ENCODE data around the gene PRDM7. TPM values are rescaled to one million over a fixed set of nuclear protein-coding genes. Genes with fewer than 3 reads are reported as not detected.
"Not testable (repeated sequence)": the region's sequence is repeated elsewhere in the genome, so short reads cannot be mapped to it uniquely, and the experiment has no call there.

PRDM7 gene
- total RNA-seq, 1 experiment from 2014 or later, result not detected

GRCh38 chr16:90018652-90019542 is 58.2 kb downstream of the PRDM7 start, which contains the start of gene DBNDD1:
TSS of gene DBNDD1 (minus strand) at chr16:90019456. CDS start at chr16:90019341, 115 bp downstream.
- Histone ChIP-seq H3K36me3 (0 out of 2 replicates have a peak, but pooled peaks cover 2% of the 10 kb centered on the region), H3K9me3 (replicated peaks) (no peaks in the 10 kb centered on the region), H3K4me1 (peaks cover 17% of the 10 kb centered on the region), H3K27me3 (no peaks in the 10 kb centered on the region), H3K27ac (peak within 1 kb of the TSS; percentile 82; the same call in 1 of the 2 replicates), H3K4me3 (peak within 1 kb of the TSS; percentile 78)
- DNase-seq, result peak; percentile 43 to 72

- DNase-seq, result no peak
- Histone ChIP-seq H3K4me3 (peak overlapping the region; percentile 78), H3K4me1 (peaks cover 17% of the 10 kb centered on the region), H3K27me3 (no peaks in the 10 kb centered on the region), H3K27ac (no peak overlapping the region), H3K9me3 (replicated peaks) (no peaks in the 10 kb centered on the region), H3K36me3 (0 out of 2 replicates have a peak, but pooled peaks cover 2% of the 10 kb centered on the region)
Observed at GRCh38 chr16:90018297-90018651, 58.9 kb downstream of the PRDM7 start.

GRCh38 chr16:90016339-90016950 is 60.7 kb downstream of the PRDM7 start:
- Histone ChIP-seq H3K27ac (no peak overlapping the region), H3K4me3 (no peak overlapping the region), H3K36me3 (0 out of 2 replicates have a peak, but pooled peaks cover 2% of the 10 kb centered on the region), H3K4me1 (peaks cover 10% of the 10 kb centered on the region), H3K9me3 (replicated peaks) (no peaks in the 10 kb centered on the region), H3K27me3 (no peaks in the 10 kb centered on the region)
- no peak for DNase-seq

GRCh38 chr16:90015586-90016338 is 61.4 kb downstream of the PRDM7 start:
- DNase-seq, result no peak

GRCh38 chr16:90012991-90013745 is 64.0 kb downstream of the PRDM7 start:
- no peak for DNase-seq
- Histone ChIP-seq H3K9me3 (replicated peaks) (no peaks in the 10 kb centered on the region), H3K4me1 (no peaks in the 10 kb centered on the region), H3K4me3 (no peak overlapping the region), H3K27me3 (no peaks in the 10 kb centered on the region), H3K36me3 (0 out of 2 replicates have a peak, but pooled peaks cover 2% of the 10 kb centered on the region), H3K27ac (no peak overlapping the region)

More at GRCh38 chr16:90015586-90016338, 61.4 kb downstream of the PRDM7 start:
- no peak overlapping the region for H3K4me3 ChIP-seq
- 0 out of 2 replicates have a peak, but pooled peaks cover 2% of the 10 kb centered on the region for H3K36me3 ChIP-seq
- H3K27ac ChIP-seq, result no peak overlapping the region
- H3K4me1 ChIP-seq, result peaks cover 3% of the 10 kb centered on the region
- H3K27me3 ChIP-seq, result no peaks in the 10 kb centered on the region
- no peaks in the 10 kb centered on the region for H3K9me3 ChIP-seq (replicated peaks)

GRCh38 chr16:90011908-90012501 is 65.1 kb downstream of the PRDM7 start:
- no peaks in the 10 kb centered on the region for H3K4me1 ChIP-seq
- H3K27ac ChIP-seq, result no peak overlapping the region
- H3K4me3 ChIP-seq, result no peak overlapping the region
- H3K36me3 ChIP-seq, result 0 out of 2 replicates have a peak, but pooled peaks cover 2% of the 10 kb centered on the region
- no peaks in the 10 kb centered on the region for H3K9me3 ChIP-seq (replicated peaks)
- no peaks in the 10 kb centered on the region for H3K27me3 ChIP-seq
- DNase-seq, result no peak

- H3K9me3 ChIP-seq (replicated peaks), result no peaks in the 10 kb centered on the region
- DNase-seq, result no peak
- H3K27ac ChIP-seq, result no peak overlapping the region
- H3K36me3 ChIP-seq, result 0 out of 2 replicates have a peak, but pooled peaks cover 2% of the 10 kb centered on the region
- no peak overlapping the region for H3K4me3 ChIP-seq
- no peaks in the 10 kb centered on the region for H3K4me1 ChIP-seq
- H3K27me3 ChIP-seq, result no peaks in the 10 kb centered on the region
Observed at GRCh38 chr16:90011508-90011819, 65.7 kb downstream of the PRDM7 start.

- DNase-seq, result no peak
- Histone ChIP-seq H3K4me3 (no peak overlapping the region), H3K27me3 (no peaks in the 10 kb centered on the region), H3K4me1 (no peaks in the 10 kb centered on the region), H3K27ac (no peak overlapping the region), H3K9me3 (replicated peaks) (no peaks in the 10 kb centered on the region), H3K36me3 (0 out of 2 replicates have a peak, but pooled peaks cover 2% of the 10 kb centered on the region)
Observed at GRCh38 chr16:90010676-90011507, 66.2 kb downstream of the PRDM7 start.

- Histone ChIP-seq H3K4me1 (no peaks in the 10 kb centered on the region), H3K27ac (no peak overlapping the region), H3K9me3 (replicated peaks) (no peaks in the 10 kb centered on the region), H3K4me3 (no peak overlapping the region), H3K36me3 (no peaks in the 10 kb centered on the region), H3K27me3 (no peaks in the 10 kb centered on the region)
- DNase-seq, result no peak
Observed at GRCh38 chr16:90009172-90009899, 67.8 kb downstream of the PRDM7 start.

- Histone ChIP-seq H3K4me1 (no peaks in the 10 kb centered on the region), H3K27ac (no peak overlapping the region), H3K27me3 (no peaks in the 10 kb centered on the region), H3K9me3 (replicated peaks) (no peaks in the 10 kb centered on the region), H3K36me3 (no peaks in the 10 kb centered on the region), H3K4me3 (no peak overlapping the region)
- DNase-seq, result no peak
Observed at GRCh38 chr16:90008708-90009145, 68.4 kb downstream of the PRDM7 start.

GRCh38 chr16:90007635-90008234 is 69.4 kb downstream of the PRDM7 start:
- not testable (repeated sequence) for H3K4me3 ChIP-seq, H3K36me3 ChIP-seq, H3K27me3 ChIP-seq

GRCh38 chr16:90007015-90007414 is 70.1 kb downstream of the PRDM7 start:
- Histone ChIP-seq H3K4me3 (no peak overlapping the region), H3K27ac (no peak overlapping the region), H3K4me1 (no peaks in the 10 kb centered on the region), H3K9me3 (replicated peaks) (no peaks in the 10 kb centered on the region), H3K27me3 (no peaks in the 10 kb centered on the region), H3K36me3 (no peaks in the 10 kb centered on the region)
- DNase-seq, result no peak

More at GRCh38 chr16:90007635-90008234, 69.4 kb downstream of the PRDM7 start:
- not testable (repeated sequence) for H3K27ac ChIP-seq; DNase-seq; H3K9me3 ChIP-seq (replicated peaks); H3K4me1 ChIP-seq

Data from SJCRH30 (cell line).